H1 (cell line): ENCODE results near the gene ARL5C. TPM values are rescaled to one million over a fixed set of nuclear protein-coding genes. Genes with fewer than 3 reads are reported as not detected.

Experiments
- CTCF ChIA-PET: fragments of 300-600 bp; sonication (Branson Sonifier 250); formaldehyde crosslinking; loops from one replicate; lab custom pipeline; 2021; ENCODE audit not compliant: partially characterized antibody; lab: Charles Lee
- POLR2A ChIA-PET: fragments of 300-600 bp; sonication (Branson Sonifier 250); formaldehyde crosslinking; loops from one replicate; lab custom pipeline; 2021; ENCODE audit warnings: inconsistent platforms; ENCODE audit not compliant: partially characterized antibody; lab: Charles Lee
- DNase-seq, 2 experiments: peaks; one replicate each; pipeline versions ENCODE4 v3.0.0 to v3.0.0-alpha.2; 2010 to 2022; ENCODE audit warnings: low spot score in 2 of 2, low read depth in 1 of 2, mixed read lengths in 1 of 2
- FAIRE-seq: peaks from 2 replicates; lab custom pipeline; 2011; peaks lifted over from hg19 to GRCh38; lab: Jason Lieb, UNC
- H2AFZ ChIP-seq: 2 replicates; pipeline ENCODE4 v1.8.1; 2012; ENCODE audit warnings: low read length, inconsistent platforms
- H2AK5ac ChIP-seq: 2 replicates; pipeline ENCODE4 v1.6.1; 2013; ENCODE audit warnings: low read depth, low read length
- H2BK120ac ChIP-seq: replicated peaks from 2 replicates; pipeline ENCODE3; 2013; ENCODE audit warnings: low read depth, low read length, inconsistent platforms
- H2BK12ac ChIP-seq: 2 replicates; pipeline ENCODE4 v1.6.1; 2013; ENCODE audit warnings: low read depth, low read length
- H2BK15ac ChIP-seq: 2 replicates; pipeline ENCODE4 v1.6.1; 2013; ENCODE audit warnings: low read length
- H2BK20ac ChIP-seq: 2 replicates; pipeline ENCODE4 v1.6.1; 2013; ENCODE audit warnings: low read length
- H2BK5ac ChIP-seq: 2 replicates; pipeline ENCODE4 v1.6.1; 2013; ENCODE audit warnings: low read depth, low read length
- H3K14ac ChIP-seq: 2 replicates; pipeline ENCODE4 v1.6.1; 2013; ENCODE audit warnings: inconsistent platforms; ENCODE audit not compliant: insufficient read length
- H3K18ac ChIP-seq: 2 replicates; pipeline ENCODE4 v1.6.1; 2013; ENCODE audit warnings: low read length; ENCODE audit errors: extremely low read depth
- H3K23ac ChIP-seq: 2 replicates; pipeline ENCODE4 v1.6.1; 2013; ENCODE audit warnings: inconsistent platforms; ENCODE audit not compliant: insufficient read length
- H3K23me2 ChIP-seq: 2 replicates; pipeline ENCODE4 v1.6.1; 2013; ENCODE audit warnings: low read depth, low read length
- H3K27ac ChIP-seq: 2 replicates; pipeline ENCODE4 v1.6.1; 2011; ENCODE audit warnings: low read depth, low read length, inconsistent platforms
- H3K27me3 ChIP-seq, 4 experiments: replicated peaks in 1 of 4; 1 replicate in 1 of 4; 2 replicates in 3 of 4; pipeline versions ENCODE4 v1.6.1 to v1.8.1; 2011 to 2013; ENCODE audit warnings: low read length in 3 of 4, mild to moderate bottlenecking in 3 of 4, inconsistent platforms in 2 of 4, mixed read lengths in 2 of 4, moderate library complexity in 1 of 4; ENCODE audit not compliant: control insufficient read depth in 3 of 4, insufficient read depth in 3 of 4; ENCODE audit errors: extremely low read depth in 1 of 4
- H3K36me3 ChIP-seq, 4 experiments: 2 replicates each; pipeline versions ENCODE4 v1.6.1 to v1.8.1; 2011 to 2013; ENCODE audit warnings: mild to moderate bottlenecking in 4 of 4, low read length in 3 of 4, moderate library complexity in 2 of 4, control low read depth in 1 of 4, inconsistent platforms in 1 of 4; ENCODE audit not compliant: insufficient read depth in 4 of 4, control insufficient read depth in 2 of 4
- H3K4ac ChIP-seq: replicated peaks from 2 replicates; pipeline ENCODE3; 2013; ENCODE audit warnings: low read length, low read depth, mixed read lengths, inconsistent platforms; ENCODE audit not compliant: insufficient read length
- H3K4me1 ChIP-seq, 4 experiments: replicated peaks in 1 of 4; 1 replicate in 1 of 4; 2 replicates in 3 of 4; pipeline versions ENCODE4 v1.6.1 to v1.8.1; 2011 to 2013; ENCODE audit warnings: low read length in 3 of 4, inconsistent platforms in 2 of 4, mixed read lengths in 1 of 4; ENCODE audit not compliant: insufficient read depth in 4 of 4, control insufficient read depth in 3 of 4
- H3K4me2 ChIP-seq, 2 experiments: 2 replicates each; pipeline versions ENCODE4 v1.6.1 to v1.8.1; 2011 to 2013; ENCODE audit warnings: low read depth in 2 of 2, low read length in 2 of 2, control low read depth in 1 of 2, inconsistent platforms in 1 of 2, mild to moderate bottlenecking in 1 of 2; ENCODE audit not compliant: insufficient read depth in 1 of 2
- H3K4me3 ChIP-seq, 4 experiments: fragments of 200-600, 300-600 bp in 1 of 4; sonication (generic), shearing (Covaris generic), sonication (Bioruptor Twin) in 1 of 4; 2 replicates each; pipeline versions ENCODE4 v1.5.1 to v1.8.1; 2011 to 2016; ENCODE audit warnings: low read length in 4 of 4, low read depth in 3 of 4, control low read depth in 2 of 4, inconsistent platforms in 2 of 4, mild to moderate bottlenecking in 2 of 4, mixed read lengths in 1 of 4, moderate library complexity in 1 of 4; ENCODE audit not compliant: insufficient read depth in 2 of 4; ENCODE audit errors: extremely low read depth in 1 of 4
- H3K56ac ChIP-seq: replicated peaks from 2 replicates; pipeline ENCODE3; 2013; ENCODE audit warnings: low read depth, mild to moderate bottlenecking, mixed read lengths, low read length, inconsistent platforms; ENCODE audit not compliant: insufficient read length
- H3K79me1 ChIP-seq: 2 replicates; pipeline ENCODE4 v1.6.1; 2013; ENCODE audit warnings: low read depth, low read length, control low read depth
- H3K79me2 ChIP-seq, 2 experiments: 2 replicates each; pipeline versions ENCODE4 v1.6.1 to v1.8.1; 2012 to 2013; ENCODE audit warnings: low read length in 2 of 2, mild to moderate bottlenecking in 2 of 2, inconsistent platforms in 1 of 2; ENCODE audit not compliant: insufficient read depth in 2 of 2, control insufficient read depth in 1 of 2
- H3K9ac ChIP-seq, 4 experiments: replicated peaks in 1 of 4; 1 replicate in 1 of 4; 2 replicates in 3 of 4; pipeline versions ENCODE4 v1.6.1 to v1.8.1; 2011 to 2013; ENCODE audit warnings: low read depth in 3 of 4, low read length in 3 of 4, control low read depth in 2 of 4, mild to moderate bottlenecking in 2 of 4, moderate library complexity in 2 of 4, inconsistent platforms in 1 of 4; ENCODE audit errors: extremely low read depth in 1 of 4
- H3K9me3 ChIP-seq, 2 experiments: 2 replicates each; pipeline versions ENCODE4 v1.6.1 to v1.8.1; 2012 to 2013; ENCODE audit warnings: mild to moderate bottlenecking in 2 of 2, moderate library complexity in 2 of 2, control low read depth in 1 of 2, inconsistent platforms in 1 of 2, low read depth in 1 of 2, low read length in 1 of 2, mixed read lengths in 1 of 2; ENCODE audit not compliant: insufficient read depth in 2 of 2
- H4K20me1 ChIP-seq, 2 experiments: replicated peaks in 1 of 2; 2 replicates each; pipeline versions ENCODE3 to v1.8.1; 2011 to 2013; ENCODE audit warnings: inconsistent platforms in 2 of 2, low read length in 2 of 2, mild to moderate bottlenecking in 1 of 2; ENCODE audit not compliant: insufficient read depth in 2 of 2, control insufficient read depth in 1 of 2
- H4K5ac ChIP-seq: 2 replicates; pipeline ENCODE4 v1.6.1; 2013; ENCODE audit warnings: low read length, low read depth, mixed read lengths, inconsistent platforms; ENCODE audit not compliant: insufficient read length
- H4K8ac ChIP-seq: 2 replicates; pipeline ENCODE4 v1.8.0; 2013; ENCODE audit warnings: mild to moderate bottlenecking, moderate library complexity, low read length, inconsistent platforms; ENCODE audit not compliant: insufficient read depth; ENCODE audit errors: extremely low read depth
- H4K91ac ChIP-seq: replicated peaks from 2 replicates; pipeline ENCODE3; 2013; ENCODE audit warnings: low read length, mixed read lengths, inconsistent platforms; ENCODE audit not compliant: insufficient read length
- BCL11A ChIP-seq, 2 experiments: IDR thresholded peaks; one replicate each; pipeline ENCODE4 v1.6.1; 2011; ENCODE audit warnings: low read depth in 2 of 2, low read length in 2 of 2, mild to moderate bottlenecking in 2 of 2
- POLR2AphosphoS5 ChIP-seq: IDR thresholded peaks from 2 replicates; pipeline ENCODE4 v1.6.1; 2011; ENCODE audit warnings: low read depth, low read length
- WGBS, 2 experiments: shearing (Covaris generic) in 1 of 2; methylation state at CpG; one replicate each; pipeline versions ENCODE4 v1.1.6 to v1.1.7; 2013 to 2015; ENCODE audit warnings: low lambda C conversion rate in 2 of 2, mixed read lengths in 2 of 2, inconsistent platforms in 1 of 2, low coverage in 1 of 2, missing lambda C conversion rate in 1 of 2; ENCODE audit not compliant: insufficient replicate concordance in 2 of 2, insufficient coverage in 1 of 2, insufficient read length in 1 of 2; ENCODE audit errors: extremely low coverage in 1 of 2, missing lambda C conversion rate in 1 of 2; 5-methylcytosine and 5-hydroxymethylcytosine counted together
- polyA plus RNA-seq, 7 experiments: library from polyadenylated mRNA; depleted of rRNA in 3 of 7; stranded (reverse) in 5 of 7; unstranded in 2 of 7; fragments of >200 nt in 5 of 7; fragments of 200-250 nt in 2 of 7; gene quantifications; 1 replicate in 5 of 7; 2 replicates in 1 of 7; 4 replicates in 1 of 7; pipeline versions ENCODE4 v1.2.1 to v1.2.3, GENCODE V29; 2011 to 2013; ENCODE audit warnings: missing spikeins in 2 of 7, mixed read lengths in 2 of 7
- total RNA-seq: library from RNA; stranded (reverse); fragmentation: NEBNext Ultra II Directional; extraction: Animal tissue kit (Norgen Biotek cat#: 25700); gene quantifications from 2 replicates; pipeline ENCODE4 v1.2.1, GENCODE V29; 2021

ARL5C gene
- total and polyA plus RNA-seq, 2 of the 8 experiments (the other 6 are each of a cell fraction or from before 2014, with no cell fraction given): not detected

GRCh38 chr17:39204245-39204644 lies 38.3 kb upstream of the ARL5C start:
- no peak overlapping the region for H3K9ac ChIP-seq
- no peaks in the 10 kb centered on the region; a peak in 1 of 7 replicates for H3K27me3 ChIP-seq
- ChIA-PET CTCF (interaction anchor here (2.0 to 24.1 kb wide), 3 partner anchors 9 to 35 kb away, joined by 7 to 982 read pairs (median 11); no protein-coding TSS in a partner anchor), POLR2A (interaction anchor here (0.6 to 9.5 kb wide), 16 partner anchors 8 to 261 kb away, joined by 3 to 113 read pairs (median 7); partner anchors contain the start of gene STAC2)
- no peak for TF ChIP-seq BCL11A (IDR thresholded peaks at IDR 0.05; ENCODE audit: low read depth in 2 of 2, low read length in 2 of 2)
- 0 out of 2 replicates have a peak, but pooled peaks have one; percentile 67 for TF ChIP-seq POLR2AphosphoS5
- H4K5ac ChIP-seq: no peak overlapping the region
- no peak overlapping the region for H2AFZ ChIP-seq
- no peak overlapping the region for H2BK15ac ChIP-seq
- H3K79me2 ChIP-seq: peaks cover 7 to 26% of the 10 kb centered on the region in 2 experiments
- H3K14ac ChIP-seq: no peak overlapping the region
- no peak overlapping the region for H2BK12ac ChIP-seq
- H3K36me3 ChIP-seq: peaks cover 30 to 44% (median 38%) of the 10 kb centered on the region in 4 experiments
- H4K8ac ChIP-seq: no peak overlapping the region
- FAIRE-seq: no peak
- 90% methylated on average over 8 of the region's 8 CpGs; no CpG with 5 or more reads in 1 of the 2 experiments for WGBS, 2 experiments
- H3K23ac ChIP-seq: no peak overlapping the region
- no peak overlapping the region for H4K91ac ChIP-seq
- H3K4ac ChIP-seq: no peak overlapping the region
- H4K20me1 ChIP-seq: peaks cover 3 to 5% of the 10 kb centered on the region in 2 experiments
- no peak overlapping the region for H2BK5ac ChIP-seq
- no peak for DNase-seq
- no peak overlapping the region for H3K4me2 ChIP-seq
- H3K9me3 ChIP-seq: no peaks in the 10 kb centered on the region
- H3K27ac ChIP-seq: no peak overlapping the region
- peaks cover 2% of the 10 kb centered on the region; the same call in 1 of the 2 replicates for H3K79me1 ChIP-seq
- no peak overlapping the region for H2BK20ac ChIP-seq
- H2BK120ac ChIP-seq: no peak overlapping the region
- H2AK5ac ChIP-seq: no peak overlapping the region
- no peak overlapping the region for H3K4me3 ChIP-seq
- peaks cover 5% of the 10 kb centered on the region for H3K23me2 ChIP-seq
- no peak overlapping the region for H3K18ac ChIP-seq
- peaks cover 3 to 13% (median 11%) of the 10 kb centered on the region in 4 experiments for H3K4me1 ChIP-seq
- H3K56ac ChIP-seq: no peak overlapping the region
